ENCODE results near the gene DIRAS1. TPM values are rescaled to one million over a fixed set of nuclear protein-coding genes. Genes with fewer than 3 reads are reported as not detected.

DIRAS1 gene
- total and polyA plus RNA-seq, 2 of the 8 experiments (the other 6 are each of a cell fraction or from before 2014, with no cell fraction given): 20.2 to 22.3 TPM

DNA sequence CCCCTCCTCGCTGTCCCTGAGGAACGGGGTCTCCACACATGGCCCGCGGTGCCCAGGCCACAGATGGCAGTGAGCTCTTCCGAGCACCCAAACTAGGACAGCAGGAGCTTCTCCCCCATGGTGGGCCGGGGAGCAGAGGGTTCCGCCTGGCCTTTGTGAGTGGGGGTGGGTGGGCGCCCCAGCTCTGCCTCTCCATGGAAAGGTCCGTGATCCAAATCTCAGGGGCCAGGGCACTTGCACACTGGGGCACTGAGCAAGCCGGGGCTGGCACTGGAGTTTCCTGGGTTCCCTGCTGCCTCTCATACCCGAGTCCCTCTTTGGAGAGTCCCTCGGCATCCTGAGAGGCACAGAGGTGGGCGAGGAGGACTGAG lies 2.2 kb upstream of the DIRAS1 start:
- H2BK15ac ChIP-seq (ENCODE audit: low read length): no peak overlapping the region
- no peak overlapping the region for H3K14ac ChIP-seq (ENCODE audit: insufficient read length)
- CTCF ChIA-PET (ENCODE audit: partially characterized antibody): interaction anchor here (0.8 to 3.2 kb wide), 8 partner anchors 11 to 87 kb away, joined by 3 to 16 read pairs (median 4); no protein-coding TSS in a partner anchor
- no peak overlapping the region for H3K9ac ChIP-seq (replicated peaks in 1 of 4; ENCODE audit: extremely low read depth in 1 of 4, low read depth in 3 of 4, low read length in 3 of 4)
- no peak overlapping the region; the same call in 1 of the 2 replicates for H2BK12ac ChIP-seq (ENCODE audit: low read depth, low read length)
- H3K27me3 ChIP-seq (replicated peaks in 1 of 4; ENCODE audit: control insufficient read depth in 3 of 4, extremely low read depth in 1 of 4, insufficient read depth in 3 of 4, low read length in 3 of 4): peaks cover 0 to 7% (median 3%) of the 10 kb centered on the region in 4 experiments; a peak in 4 of 7 replicates
- no peak overlapping the region for H3K4me2 ChIP-seq (ENCODE audit: insufficient read depth in 1 of 2, low read depth in 2 of 2, low read length in 2 of 2)
- no peaks in the 10 kb centered on the region for H3K79me1 ChIP-seq (ENCODE audit: low read depth, low read length)
- H3K4me1 ChIP-seq (replicated peaks in 1 of 4; ENCODE audit: control insufficient read depth in 3 of 4, insufficient read depth in 4 of 4, low read length in 3 of 4): peaks cover 0 to 20% (median 6%) of the 10 kb centered on the region in 4 experiments; a peak in 6 of 7 replicates
- WGBS, 2 experiments (ENCODE audit: extremely low coverage in 1 of 2, insufficient coverage in 1 of 2, insufficient read length in 1 of 2, insufficient replicate concordance in 2 of 2, low coverage in 1 of 2, low lambda C conversion rate in 2 of 2, missing lambda C conversion rate in 1 of 2): 92% methylated on average over 10 of the region's 13 CpGs; no CpG with 5 or more reads in 1 of the 2 experiments
- no peak overlapping the region for H3K23ac ChIP-seq (ENCODE audit: insufficient read length)
- no peak overlapping the region for H3K18ac ChIP-seq (ENCODE audit: extremely low read depth, low read length)
- H2AFZ ChIP-seq (ENCODE audit: low read length): no peak overlapping the region
- H2BK20ac ChIP-seq (ENCODE audit: low read length): no peak overlapping the region
- H3K4ac ChIP-seq (replicated peaks; ENCODE audit: insufficient read length, low read depth, low read length): no peak overlapping the region
- no peak overlapping the region for H2BK120ac ChIP-seq (replicated peaks; ENCODE audit: low read depth, low read length)
- peak overlapping the region; percentile 79; the same call in 1 of the 2 replicates for H4K8ac ChIP-seq (ENCODE audit: extremely low read depth, insufficient read depth, low read length)
- H3K4me3 ChIP-seq (ENCODE audit: extremely low read depth in 1 of 4, insufficient read depth in 2 of 4, low read depth in 3 of 4, low read length in 4 of 4): no peak overlapping the region
- FAIRE-seq (no peak), DNase-seq (ENCODE audit: low read depth in 1 of 2, low spot score in 2 of 2) (no peak)
- no peaks in the 10 kb centered on the region for H3K9me3 ChIP-seq (ENCODE audit: insufficient read depth in 2 of 2, low read depth in 1 of 2, low read length in 1 of 2)
- H4K20me1 ChIP-seq (replicated peaks in 1 of 2; ENCODE audit: control insufficient read depth in 1 of 2, insufficient read depth in 2 of 2, low read length in 2 of 2): peaks cover 0 to 2% of the 10 kb centered on the region in 2 experiments
- H4K91ac ChIP-seq (replicated peaks; ENCODE audit: insufficient read length, low read length): no peak overlapping the region
- H3K27ac ChIP-seq (ENCODE audit: low read depth, low read length): no peak overlapping the region
- H2AK5ac ChIP-seq (ENCODE audit: low read depth, low read length): no peak overlapping the region
- no peaks in the 10 kb centered on the region for H3K36me3 ChIP-seq (ENCODE audit: control insufficient read depth in 2 of 4, insufficient read depth in 4 of 4, low read length in 3 of 4)
- POLR2A ChIA-PET (ENCODE audit: partially characterized antibody): interaction anchor here (0.7 to 2.0 kb wide), 7 partner anchors 13 to 247 kb away, joined by 3 to 6 read pairs (median 4); partner anchors contain the start of genes GADD45B and ZNF555
- no peaks in the 10 kb centered on the region for H3K79me2 ChIP-seq (ENCODE audit: control insufficient read depth in 1 of 2, insufficient read depth in 2 of 2, low read length in 2 of 2)
- no peak overlapping the region for H3K56ac ChIP-seq (replicated peaks; ENCODE audit: insufficient read length, low read depth, low read length)
- no peak overlapping the region for H2BK5ac ChIP-seq (ENCODE audit: low read depth, low read length)
- TF ChIP-seq TCF12 (IDR thresholded peaks at IDR 0.05; ENCODE audit: low read depth, low read length) (no peak), RBBP5 (IDR thresholded peaks at IDR 0.05; ENCODE audit: borderline replicate concordance, low read depth, low read length) (no peak), CEBPB (IDR thresholded peaks at IDR 0.05; ENCODE audit: low read depth, low read length) (no peak), CREB1 (IDR thresholded peaks at IDR 0.05) (no peak), EP300 (IDR thresholded peaks at IDR 0.05; ENCODE audit: borderline replicate concordance in 1 of 2, low read depth in 2 of 2, low read length in 2 of 2) (no peak), HDAC2 (IDR thresholded peaks at IDR 0.05; ENCODE audit: borderline replicate concordance in 1 of 2, low read depth in 2 of 2, low read length in 2 of 2) (no peak), GTF2F1 (IDR thresholded peaks at IDR 0.05; ENCODE audit: borderline replicate concordance, low read depth, low read length) (no peak)
- H4K5ac ChIP-seq (ENCODE audit: insufficient read length, low read depth, low read length): no peak overlapping the region
- H3K23me2 ChIP-seq (ENCODE audit: low read depth, low read length): peaks cover 12% of the 10 kb centered on the region; the same call in 1 of the 2 replicates

Data from H1 (cell line).